SK-N-MC (cell line): ENCODE measurements around the gene METTL17.

Experiments
- EZH2 ChIP-seq: fragments of 200-600 bp; sonication (generic); IDR thresholded peaks from one replicate; pipeline ENCODE4 v1.6.1; 2017; ENCODE audit warnings: antibody characterized with exemption
- POLR2AphosphoS5 ChIP-seq: IDR thresholded peaks from 2 replicates; pipeline ENCODE4 v1.6.1; 2012; ENCODE audit warnings: mild to moderate bottlenecking, low read depth, low read length, borderline replicate concordance

DNA sequence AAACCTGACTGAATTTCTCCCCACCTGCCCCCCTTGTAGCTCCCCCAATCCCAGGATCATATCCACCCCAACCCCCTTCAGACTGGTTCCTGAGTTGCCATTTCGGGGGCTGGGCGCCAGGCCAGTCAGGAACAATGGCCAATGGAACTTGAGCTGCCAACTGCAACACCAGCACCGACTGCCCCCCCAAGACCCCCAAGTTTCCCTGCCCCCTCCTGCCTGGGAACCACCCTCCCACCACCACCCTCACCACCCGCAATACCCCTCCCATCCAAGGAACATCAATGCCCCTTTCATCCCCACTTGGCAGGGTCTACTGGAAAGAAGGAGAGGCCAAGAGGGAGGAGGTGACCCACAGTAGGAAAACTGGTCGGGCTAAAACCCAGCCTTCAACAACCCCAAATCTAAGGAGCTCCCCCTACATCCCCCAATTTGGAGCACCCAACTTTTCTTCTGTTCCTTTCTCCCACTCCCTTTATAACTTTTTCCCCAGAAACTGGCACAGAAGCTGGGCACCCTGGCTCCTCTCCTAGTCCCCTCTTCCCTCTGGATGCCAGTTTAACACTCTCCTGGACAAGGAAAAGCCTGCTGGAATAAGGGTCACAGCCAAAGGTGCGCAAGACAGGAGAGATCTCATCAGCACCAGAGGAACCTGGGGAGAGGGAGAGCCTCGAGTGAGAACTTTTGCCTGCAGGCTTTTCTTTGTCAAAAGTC is 36.7 kb downstream of the METTL17 start:
- TF ChIP-seq EZH2 (no peak), POLR2AphosphoS5 (no peak)
